Liver (tissue), 9 donors: Measurements from ENCODE around the gene CSNK1G1. TPM values are rescaled to one million over a fixed set of nuclear protein-coding genes. Genes with fewer than 3 reads are reported as not detected.
A peak's percentile ranks its signal among the peaks of the same experiment; 100 is the strongest.

Experiments
- DNase-seq: peaks from one replicate; pipeline ENCODE4 v3.0.0-alpha.2; 2017; ENCODE audit warnings: low spot score
- H3K27ac ChIP-seq, 2 donors: one replicate each; pipeline ENCODE4 v1.7.0; 2013; ENCODE audit warnings: inconsistent platforms in 2 of 2, low read length in 2 of 2, control low read depth in 1 of 2, low read depth in 1 of 2, mild to moderate bottlenecking in 1 of 2
- H3K27me3 ChIP-seq, 4 donors: one replicate each; pipeline versions ENCODE4 v1.6.1 to v1.7.0; 2013; ENCODE audit warnings: low read length in 3 of 4, inconsistent platforms in 1 of 4, mild to moderate bottlenecking in 1 of 4, moderate library complexity in 1 of 4; ENCODE audit not compliant: control insufficient read depth in 4 of 4, insufficient read depth in 4 of 4
- H3K36me3 ChIP-seq, 4 donors: one replicate each; pipeline versions ENCODE4 v1.6.1 to v1.7.0; 2013; ENCODE audit warnings: low read length in 3 of 4, mild to moderate bottlenecking in 3 of 4, low read depth in 1 of 4, moderate library complexity in 1 of 4; ENCODE audit not compliant: control insufficient read depth in 4 of 4, insufficient read depth in 3 of 4
- H3K4me1 ChIP-seq, 4 donors: one replicate each; pipeline versions ENCODE4 v1.6.1 to v1.7.0; 2013; ENCODE audit warnings: low read length in 3 of 4, mild to moderate bottlenecking in 3 of 4, moderate library complexity in 1 of 4; ENCODE audit not compliant: control insufficient read depth in 4 of 4, insufficient read depth in 4 of 4
- H3K4me3 ChIP-seq, 3 donors: one replicate each; pipeline versions ENCODE4 v1.6.1 to v1.7.0; 2013; ENCODE audit warnings: low read length in 3 of 3, control low read depth in 1 of 3, low read depth in 1 of 3, mild to moderate bottlenecking in 1 of 3
- H3K9ac ChIP-seq, 2 donors: one replicate each; pipeline ENCODE4 v1.7.0; 2013; ENCODE audit warnings: low read length in 2 of 2, mild to moderate bottlenecking in 2 of 2, moderate library complexity in 2 of 2, control low read depth in 1 of 2, low read depth in 1 of 2
- H3K9me3 ChIP-seq, 4 donors: one replicate each; pipeline versions ENCODE4 v1.6.1 to v1.7.0; 2013; ENCODE audit warnings: low read length in 3 of 4; ENCODE audit not compliant: control insufficient read depth in 4 of 4
- EGR1 ChIP-seq, 2 donors: IDR thresholded peaks; 2 replicates each; pipeline ENCODE4 v1.6.1; 2016 to 2018; ENCODE audit warnings: antibody characterized with exemption in 2 of 2, low read depth in 2 of 2
- FOXA1 ChIP-seq: IDR thresholded peaks from 2 replicates; pipeline ENCODE4 v1.6.1; 2016; ENCODE audit warnings: antibody characterized with exemption
- GABPA ChIP-seq, 2 donors: IDR thresholded peaks in 1 of 2; conservative IDR thresholded peaks in 1 of 2; 2 replicates each; pipeline ENCODE4 v1.6.1; 2016; ENCODE audit warnings: antibody characterized with exemption in 2 of 2, mild to moderate bottlenecking in 1 of 2, moderate library complexity in 1 of 2
- JUND ChIP-seq, 2 donors: IDR thresholded peaks; 2 replicates each; pipeline ENCODE4 v1.6.1; 2016; ENCODE audit warnings: antibody characterized with exemption in 2 of 2
- MAX ChIP-seq: IDR thresholded peaks from 2 replicates; pipeline ENCODE4 v1.6.1; 2016; ENCODE audit warnings: antibody characterized with exemption
- NR2F2 ChIP-seq: IDR thresholded peaks from 2 replicates; pipeline ENCODE4 v1.6.1; 2016; ENCODE audit warnings: antibody characterized with exemption
- RAD21 ChIP-seq, 2 donors: IDR thresholded peaks; 2 replicates each; pipeline ENCODE4 v1.6.1; 2016; ENCODE audit warnings: antibody characterized with exemption in 2 of 2, mild to moderate bottlenecking in 2 of 2
- REST ChIP-seq: IDR thresholded peaks from 2 replicates; pipeline ENCODE4 v1.6.1; 2016; ENCODE audit warnings: antibody characterized with exemption, mild to moderate bottlenecking
- YY1 ChIP-seq: IDR thresholded peaks from 2 replicates; pipeline ENCODE4 v1.6.1; 2016; ENCODE audit warnings: antibody characterized with exemption, mild to moderate bottlenecking
- ZBTB33 ChIP-seq: IDR thresholded peaks from 2 replicates; pipeline ENCODE4 v1.6.1; 2016; ENCODE audit warnings: antibody characterized with exemption
- WGBS: extraction: QIAGEN DNeasy Blood & Tissue Kit; methylation state at CpG from one replicate; pipeline ENCODE4 v1.1.7; 2013; 5-methylcytosine and 5-hydroxymethylcytosine counted together
- polyA plus RNA-seq, 2 donors: library from polyadenylated mRNA; stranded (reverse) in 1 of 2; unstranded in 1 of 2; fragments of 200-250 nt in 1 of 2; fragments of >200 nt in 1 of 2; fragmentation: Nextera tagmentation in 1 of 2; extraction: Ambion mirVana in 1 of 2; gene quantifications; one replicate each; pipeline versions ENCODE4 v1.2.1 to v1.2.3, GENCODE V29; 2013 to 2015
- total RNA-seq, 2 donors: library from RNA; depleted of rRNA; stranded (reverse); fragments of >200 nt; gene quantifications; one replicate each; pipeline ENCODE4 v1.2.3, GENCODE V29; 2014
- donor health status: healthy.
- donor health status: healthy.
- donor health status: healthy.
- donor health status: healthy.
- donor health status: healthy.

Gene CSNK1G1
- total and polyA plus RNA-seq, 4 donors, result 1.7 to 9.1 (median 5.8) TPM

GRCh38 chr15:64284042-64284441 is 71.9 kb downstream of the CSNK1G1 start:
- TF ChIP-seq JUND (IDR thresholded peaks at IDR 0.05), result peak in 1 of 2 donors; percentile 39
- TF ChIP-seq EGR1 (IDR thresholded peaks at IDR 0.05; ENCODE audit: low read depth in 2 of 2), result no peak
- Histone ChIP-seq H3K9me3 (no peaks in the 10 kb centered on the region), H3K27ac (no peak overlapping the region), H3K27me3 (no peaks in the 10 kb centered on the region), H3K36me3 (no peaks in the 10 kb centered on the region), H3K9ac (no peak overlapping the region), H3K4me1 (peaks cover 0 to 1% (median 0%) of the 10 kb centered on the region in 4 donors), H3K4me3 (no peak overlapping the region)
- DNase-seq, result no peak
- 81% methylated on average over 1 of the region's 1 CpG for WGBS

- DNase-seq, result no peak
- TF ChIP-seq RAD21 (IDR thresholded peaks at IDR 0.05), result no peak
- H3K4me3 ChIP-seq, result no peak overlapping the region
- H3K4me1 ChIP-seq, result peaks cover 0 to 1% (median 0%) of the 10 kb centered on the region in 4 donors
- no peak overlapping the region for H3K9ac ChIP-seq
- H3K27ac ChIP-seq, result no peak overlapping the region
- H3K9me3 ChIP-seq, result no peaks in the 10 kb centered on the region
- no peaks in the 10 kb centered on the region for H3K36me3 ChIP-seq
- H3K27me3 ChIP-seq, result no peaks in the 10 kb centered on the region
Measured at GRCh38 chr15:64282701-64283100, 73.3 kb downstream of the CSNK1G1 start.

- H3K9me3 ChIP-seq, result no peaks in the 10 kb centered on the region
- WGBS, result 96% methylated on average over 4 of the region's 4 CpGs
- no peak overlapping the region for H3K9ac ChIP-seq
Measured at GRCh38 chr15:64279131-64279530, 76.8 kb downstream of the CSNK1G1 start.

GRCh38 chr15:64275934-64276333 is 80.0 kb downstream of the CSNK1G1 start:
- Histone ChIP-seq H3K9me3 (no peaks in the 10 kb centered on the region), H3K4me1 (no peaks in the 10 kb centered on the region), H3K27ac (no peak overlapping the region), H3K36me3 (no peaks in the 10 kb centered on the region), H3K27me3 (no peaks in the 10 kb centered on the region), H3K4me3 (no peak overlapping the region), H3K9ac (no peak overlapping the region)
- no peak for TF ChIP-seq ZBTB33
- no peak for TF ChIP-seq MAX
- no peak for TF ChIP-seq YY1
- no peak for TF ChIP-seq FOXA1
- no peak for TF ChIP-seq GABPA (IDR thresholded peaks at IDR 0.05 in 1 of 2, conservative IDR thresholded peaks at IDR 0.05 in 1 of 2)
- TF ChIP-seq EGR1 (IDR thresholded peaks at IDR 0.05; ENCODE audit: low read depth in 2 of 2), result no peak
- TF ChIP-seq REST, result no peak
- TF ChIP-seq NR2F2, result no peak
- DNase-seq, result no peak
- 91% methylated on average over 1 of the region's 1 CpG for whole genome bisulfite sequencing

More at GRCh38 chr15:64279131-64279530, 76.8 kb downstream of the CSNK1G1 start:
- DNase-seq, result no peak
- H3K4me1 ChIP-seq, result peaks cover 0 to 1% (median 0%) of the 10 kb centered on the region in 4 donors
- no peak for TF ChIP-seq YY1
- no peak overlapping the region for H3K4me3 ChIP-seq
- H3K36me3 ChIP-seq, result no peaks in the 10 kb centered on the region
- H3K27ac ChIP-seq, result no peak overlapping the region
- H3K27me3 ChIP-seq, result no peaks in the 10 kb centered on the region
